HCT116 (cell line): ENCODE measurements around the gene PRICKLE2. TPM values are rescaled to one million over a fixed set of nuclear protein-coding genes. Genes with fewer than 3 reads are reported as not detected.

Experiments
- RAD21 ChIP-seq: IDR thresholded peaks from 2 replicates; pipeline ENCODE4 v1.6.1; 2012; ENCODE audit warnings: low read depth, mild to moderate bottlenecking
- SRF ChIP-seq: IDR thresholded peaks from 2 replicates; pipeline ENCODE4 v1.6.1; 2012; ENCODE audit warnings: low read depth
- total RNA-seq: library from RNA; stranded (reverse); gene quantifications from one replicate; pipeline ENCODE4 v1.2.1, GENCODE V29; 2021; ENCODE audit not compliant: unreplicated experiment
- TF ChIP-seq, protein P1 (sequence below), 3 experiments: fragments of 200-600 bp in 1 of 3; sonication (generic) in 1 of 3; IDR thresholded peaks in 2 of 3; conservative IDR thresholded peaks in 1 of 3; 2 replicates each; pipeline ENCODE4 v1.5.1; 2012 to 2017; ENCODE audit warnings: low read depth in 2 of 3, low read length in 2 of 3, antibody characterized with exemption in 1 of 3, borderline replicate concordance in 1 of 3, control low read depth in 1 of 3, mild to moderate bottlenecking in 1 of 3, mixed read lengths in 1 of 3, mixed run types in 1 of 3, moderate library complexity in 1 of 3; ENCODE audit not compliant: insufficient read depth in 1 of 3

Gene PRICKLE2
- total RNA-seq, 1 experiment from 2014 or later: 0.05 TPM

DNA sequence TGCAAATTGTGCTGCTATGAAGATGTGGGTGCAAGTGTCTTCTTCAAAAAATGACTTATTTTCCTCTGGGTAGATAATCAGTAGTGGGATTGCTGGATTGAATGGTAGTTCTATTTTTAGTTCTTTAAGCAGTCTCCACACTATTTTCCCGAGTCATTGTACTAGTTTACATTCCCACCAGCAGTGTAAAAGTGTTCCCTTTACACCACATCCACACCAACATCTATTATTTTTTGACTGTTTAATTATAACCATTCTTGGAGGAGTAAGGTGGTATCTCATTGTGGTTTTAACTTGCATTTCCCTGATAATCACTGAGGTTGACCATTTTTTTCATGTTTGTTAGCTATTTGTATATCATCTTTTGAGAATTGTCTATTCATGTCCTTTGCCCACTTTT, 182.3 kb downstream of the PRICKLE2 start (continued):
- TF ChIP-seq, protein P1, sequence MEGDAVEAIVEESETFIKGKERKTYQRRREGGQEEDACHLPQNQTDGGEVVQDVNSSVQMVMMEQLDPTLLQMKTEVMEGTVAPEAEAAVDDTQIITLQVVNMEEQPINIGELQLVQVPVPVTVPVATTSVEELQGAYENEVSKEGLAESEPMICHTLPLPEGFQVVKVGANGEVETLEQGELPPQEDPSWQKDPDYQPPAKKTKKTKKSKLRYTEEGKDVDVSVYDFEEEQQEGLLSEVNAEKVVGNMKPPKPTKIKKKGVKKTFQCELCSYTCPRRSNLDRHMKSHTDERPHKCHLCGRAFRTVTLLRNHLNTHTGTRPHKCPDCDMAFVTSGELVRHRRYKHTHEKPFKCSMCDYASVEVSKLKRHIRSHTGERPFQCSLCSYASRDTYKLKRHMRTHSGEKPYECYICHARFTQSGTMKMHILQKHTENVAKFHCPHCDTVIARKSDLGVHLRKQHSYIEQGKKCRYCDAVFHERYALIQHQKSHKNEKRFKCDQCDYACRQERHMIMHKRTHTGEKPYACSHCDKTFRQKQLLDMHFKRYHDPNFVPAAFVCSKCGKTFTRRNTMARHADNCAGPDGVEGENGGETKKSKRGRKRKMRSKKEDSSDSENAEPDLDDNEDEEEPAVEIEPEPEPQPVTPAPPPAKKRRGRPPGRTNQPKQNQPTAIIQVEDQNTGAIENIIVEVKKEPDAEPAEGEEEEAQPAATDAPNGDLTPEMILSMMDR (IDR thresholded peaks at IDR 0.05 in 2 of 3, conservative IDR thresholded peaks at IDR 0.05 in 1 of 3; ENCODE audit: borderline replicate concordance in 1 of 3, insufficient read depth in 1 of 3, low read depth in 2 of 3, low read length in 2 of 3): no peak
- TF ChIP-seq RAD21: no peak
- TF ChIP-seq SRF: no peak

Other genes starting within 250 kb of the PRICKLE2 start
- gene PSMD6, start 202.0 kb downstream of the PRICKLE2 start, total RNA-seq: 78.7 TPM